Fibroblast of lung (primary cell): ENCODE measurements around the gene FBXO41. TPM values are rescaled to one million over a fixed set of nuclear protein-coding genes. Genes with fewer than 3 reads are reported as not detected.

Experiments used
- DNase-seq, 2 donors: peaks; one replicate each; pipeline versions ENCODE4 v3.0.0 to v3.0.0-alpha.2; 2010; ENCODE audit warnings: low read depth in 2 of 2
- H2AFZ ChIP-seq: 2 replicates; pipeline ENCODE4 v1.5.1; 2012; ENCODE audit warnings: low read length, control low read depth, inconsistent platforms
- H3K27ac ChIP-seq: 2 replicates; pipeline ENCODE4 v1.5.1; 2011; ENCODE audit warnings: low read length, control low read depth; ENCODE audit not compliant: insufficient read depth
- H3K27me3 ChIP-seq: 2 replicates; pipeline ENCODE4 v1.5.1; 2011; ENCODE audit warnings: mild to moderate bottlenecking, low read length; ENCODE audit not compliant: control insufficient read depth, insufficient read depth
- H3K36me3 ChIP-seq: 2 replicates; pipeline ENCODE4 v1.5.1; 2011; ENCODE audit warnings: low read length; ENCODE audit not compliant: control insufficient read depth, insufficient read depth
- H3K4me1 ChIP-seq: 2 replicates; pipeline ENCODE4 v1.5.1; 2011; ENCODE audit warnings: low read length; ENCODE audit not compliant: control insufficient read depth, insufficient read depth; ENCODE audit errors: extremely low read depth
- H3K4me2 ChIP-seq: 2 replicates; pipeline ENCODE4 v1.5.1; 2011; ENCODE audit warnings: low read length, control low read depth; ENCODE audit not compliant: insufficient read depth; ENCODE audit errors: extremely low read depth
- H3K4me3 ChIP-seq, 4 experiments: fragments of 200-600 bp in 1 of 4; sonication (generic) in 1 of 4; replicated peaks in 1 of 4; 2 replicates each; pipeline ENCODE4 v1.5.1; 2011 to 2016; ENCODE audit warnings: low read length in 4 of 4, low read depth in 3 of 4, mild to moderate bottlenecking in 3 of 4, control low read depth in 2 of 4, inconsistent platforms in 1 of 4, mixed read lengths in 1 of 4; ENCODE audit not compliant: insufficient read depth in 1 of 4; ENCODE audit errors: control extremely low read depth in 1 of 4
- H3K79me2 ChIP-seq: 2 replicates; pipeline ENCODE4 v1.5.1; 2012; ENCODE audit warnings: mild to moderate bottlenecking, low read length, inconsistent platforms; ENCODE audit not compliant: control insufficient read depth, insufficient read depth
- H3K9ac ChIP-seq: 2 replicates; pipeline ENCODE4 v1.5.1; 2011; ENCODE audit warnings: mild to moderate bottlenecking, low read length, control low read depth; ENCODE audit not compliant: insufficient read depth
- H3K9me3 ChIP-seq: 2 replicates; pipeline ENCODE4 v1.5.1; 2012; ENCODE audit warnings: low read depth, low read length; ENCODE audit not compliant: control insufficient read depth, insufficient read depth
- H4K20me1 ChIP-seq: 2 replicates; pipeline ENCODE4 v1.5.1; 2011; ENCODE audit warnings: low read length; ENCODE audit not compliant: control insufficient read depth, insufficient read depth; ENCODE audit errors: extremely low read depth
- CTCF ChIP-seq, 2 donors: IDR thresholded peaks in 1 of 2; conservative IDR thresholded peaks in 1 of 2; 1 replicate in 1 of 2; 2 replicates in 1 of 2; pipeline ENCODE4 v1.5.1; 2011 to 2012; ENCODE audit warnings: low read length in 2 of 2, control low read depth in 1 of 2, inconsistent platforms in 1 of 2, low read depth in 1 of 2, mild to moderate bottlenecking in 1 of 2
- EZH2 ChIP-seq: IDR thresholded peaks from 2 replicates; pipeline ENCODE4 v1.5.1; 2012; ENCODE audit warnings: low read length, control low read depth, mild to moderate bottlenecking; ENCODE audit errors: missing control alignments
- polyA plus RNA-seq, 2 donors: library from polyadenylated mRNA; depleted of rRNA in 1 of 2; stranded (reverse) in 1 of 2; unstranded in 1 of 2; fragments of >200 nt; gene quantifications; 2 replicates each; pipeline ENCODE4 v1.2.1, GENCODE V29; 2011 to 2012; ENCODE audit warnings: missing spikeins in 1 of 2
- total RNA-seq: library from RNA; depleted of rRNA; stranded (reverse); fragments of >200 nt; gene quantifications from 2 replicates; pipeline ENCODE4 v1.2.1, GENCODE V29; 2014

The FBXO41 gene
- total and polyA plus RNA-seq, 2 donors (not counting 1 experiment from before 2014, with no cell fraction given): 0.51 to 1.2 TPM

GRCh38 chr2:73265298-73266060 is 18.8 kb downstream of the FBXO41 start:
- H3K9ac ChIP-seq: no peak overlapping the region
- no peak overlapping the region for H2AFZ ChIP-seq
- no peaks in the 10 kb centered on the region for H3K36me3 ChIP-seq
- H3K27ac ChIP-seq: no peak overlapping the region
- no peak for DNase-seq
- no peaks in the 10 kb centered on the region for H3K9me3 ChIP-seq
- no peak overlapping the region for H3K4me2 ChIP-seq
- no peaks in the 10 kb centered on the region for H3K4me1 ChIP-seq
- no peak overlapping the region for H3K4me3 ChIP-seq
- no peaks in the 10 kb centered on the region for H4K20me1 ChIP-seq
- H3K79me2 ChIP-seq: no peaks in the 10 kb centered on the region
- TF ChIP-seq EZH2: no peak
- TF ChIP-seq CTCF (conservative IDR thresholded peaks at IDR 0.05 in 1 of 2, IDR thresholded peaks at IDR 0.05 in 1 of 2; ENCODE audit: low read depth in 1 of 2, low read length in 2 of 2): no peak
- H3K27me3 ChIP-seq: peaks cover 32% of the 10 kb centered on the region

- Histone ChIP-seq H3K4me1 (no peaks in the 10 kb centered on the region), H3K27ac (no peak overlapping the region), H3K27me3 (peaks cover 25% of the 10 kb centered on the region), H4K20me1 (no peaks in the 10 kb centered on the region), H3K4me3 (no peak overlapping the region), H3K9me3 (no peaks in the 10 kb centered on the region), H3K9ac (no peak overlapping the region), H3K36me3 (no peaks in the 10 kb centered on the region), H3K4me2 (no peak overlapping the region), H3K79me2 (no peaks in the 10 kb centered on the region), H2AFZ (no peak overlapping the region)
- TF ChIP-seq EZH2 (no peak), CTCF (conservative IDR thresholded peaks at IDR 0.05 in 1 of 2, IDR thresholded peaks at IDR 0.05 in 1 of 2; ENCODE audit: low read depth in 1 of 2, low read length in 2 of 2) (no peak)
- no peak for DNase-seq
Measured at GRCh38 chr2:73264783-73265182, 19.5 kb downstream of the FBXO41 start.

GRCh38 chr2:73264332-73264606 is 20.0 kb downstream of the FBXO41 start:
- DNase-seq: no peak
- TF ChIP-seq CTCF (conservative IDR thresholded peaks at IDR 0.05 in 1 of 2, IDR thresholded peaks at IDR 0.05 in 1 of 2; ENCODE audit: low read depth in 1 of 2, low read length in 2 of 2) (no peak), EZH2 (no peak)

More at GRCh38 chr2:73264332-73264606, 20.0 kb downstream of the FBXO41 start:
- no peak overlapping the region for H3K9ac ChIP-seq
- no peaks in the 10 kb centered on the region for H4K20me1 ChIP-seq
- no peaks in the 10 kb centered on the region for H3K9me3 ChIP-seq
- no peak overlapping the region for H3K4me2 ChIP-seq
- H3K27ac ChIP-seq: no peak overlapping the region
- no peaks in the 10 kb centered on the region for H3K36me3 ChIP-seq
- H3K27me3 ChIP-seq: peaks cover 19% of the 10 kb centered on the region
- H3K79me2 ChIP-seq: no peaks in the 10 kb centered on the region
- H3K4me1 ChIP-seq: no peaks in the 10 kb centered on the region
- H3K4me3 ChIP-seq: no peak overlapping the region
- H2AFZ ChIP-seq: no peak overlapping the region
